SK-N-SH (cell line): Measurements from ENCODE around the gene TSPAN16. TPM values are rescaled to one million over a fixed set of nuclear protein-coding genes. Genes with fewer than 3 reads are reported as not detected.
A peak's percentile ranks its signal among the peaks of the same experiment; 100 is the strongest.

Source experiments
- CTCF ChIA-PET: fragments of 300-600, 350-600 bp; formaldehyde crosslinking; extraction: SDS; loops from one replicate; lab custom pipeline; 2021; lab: Yijun Ruan, JAX
- POLR2A ChIA-PET: fragments of 350-600 bp; sonication (Branson Sonifier 250); formaldehyde crosslinking; extraction: SDS; loops from one replicate; lab custom pipeline; 2020; ENCODE audit warnings: antibody characterized with exemption, inconsistent platforms; lab: Yijun Ruan, JAX
- DNase-seq: peaks from one replicate; pipeline ENCODE4 v3.0.0; 2012
- H2AFZ ChIP-seq: fragments of 200-600 bp; sonication (generic); 2 replicates; pipeline ENCODE4 v1.8.1; 2016; ENCODE audit warnings: antibody characterized with exemption, mild to moderate bottlenecking, low read depth
- H3F3A ChIP-seq: fragments of 200-600 bp; sonication (generic); replicated peaks from 2 replicates; pipeline ENCODE3; 2016; ENCODE audit warnings: antibody characterized with exemption, mild to moderate bottlenecking; ENCODE audit not compliant: insufficient read depth
- H3K27ac ChIP-seq, 2 experiments: fragments of 200-500 bp in 1 of 2; fragments of 200-600 bp in 1 of 2; sonication (Bioruptor generic) in 1 of 2; sonication (generic), shearing (Covaris generic) in 1 of 2; 2 replicates each; pipeline versions ENCODE4 v1.5.1 to v1.6.1; 2014 to 2016; ENCODE audit warnings: low read depth in 2 of 2, inconsistent platforms in 1 of 2, low read length in 1 of 2, mild to moderate bottlenecking in 1 of 2, mixed read lengths in 1 of 2
- H3K27me3 ChIP-seq: fragments of 200-600 bp; sonication (generic), shearing (Covaris generic); 2 replicates; pipeline ENCODE4 v1.6.1; 2016; ENCODE audit warnings: mixed run types; ENCODE audit not compliant: insufficient read depth
- H3K36me3 ChIP-seq, 2 experiments: fragments of 200-500 bp in 1 of 2; fragments of 200-600 bp in 1 of 2; sonication (Bioruptor generic) in 1 of 2; sonication (generic) in 1 of 2; replicated peaks in 1 of 2; 2 replicates each; pipeline versions ENCODE3 to v1.5.1; 2014 to 2016; ENCODE audit warnings: low read length in 1 of 2, mild to moderate bottlenecking in 1 of 2; ENCODE audit not compliant: insufficient read depth in 2 of 2, control insufficient read depth in 1 of 2
- H3K4me1 ChIP-seq, 2 experiments: fragments of 200-500 bp in 1 of 2; fragments of 200-600 bp in 1 of 2; sonication (Bioruptor generic) in 1 of 2; sonication (generic), shearing (Covaris generic) in 1 of 2; 2 replicates each; pipeline versions ENCODE4 v1.5.1 to v1.6.1; 2014 to 2016; ENCODE audit warnings: low read depth in 1 of 2, low read length in 1 of 2, mixed run types in 1 of 2; ENCODE audit not compliant: insufficient read depth in 2 of 2, control insufficient read depth in 1 of 2
- H3K4me2 ChIP-seq: fragments of 200-600 bp; sonication (generic), shearing (Covaris generic); 2 replicates; pipeline ENCODE4 v1.6.1; 2017; ENCODE audit warnings: mixed run types
- H3K4me3 ChIP-seq, 2 experiments: fragments of 200-500 bp in 1 of 2; fragments of 200-600 bp in 1 of 2; sonication (Bioruptor generic) in 1 of 2; sonication (generic), shearing (Covaris generic) in 1 of 2; 2 replicates each; pipeline versions ENCODE4 v1.5.1 to v1.8.1; 2014 to 2016; ENCODE audit warnings: low read depth in 2 of 2, inconsistent platforms in 1 of 2, low read length in 1 of 2, mild to moderate bottlenecking in 1 of 2, mixed read lengths in 1 of 2, moderate library complexity in 1 of 2
- H3K79me2 ChIP-seq: fragments of 200-600 bp; sonication (generic); 2 replicates; pipeline ENCODE4 v1.8.1; 2017; ENCODE audit warnings: mild to moderate bottlenecking; ENCODE audit not compliant: insufficient read depth
- H3K9ac ChIP-seq: fragments of 200-600 bp; sonication (generic); 2 replicates; pipeline ENCODE4 v1.6.1; 2017; ENCODE audit warnings: mixed run types
- H3K9me2 ChIP-seq: fragments of 200-600 bp; sonication (generic); 2 replicates; pipeline ENCODE4 v1.6.1; 2017; ENCODE audit warnings: mixed run types
- H3K9me3 ChIP-seq: fragments of 200-600 bp; sonication (generic); 2 replicates; pipeline ENCODE4 v1.6.1; 2017; ENCODE audit warnings: mixed run types, mild to moderate bottlenecking, moderate library complexity
- H4K20me1 ChIP-seq: fragments of 200-600 bp; sonication (generic); 2 replicates; pipeline ENCODE4 v1.6.1; 2017; ENCODE audit warnings: mild to moderate bottlenecking, mixed run types; ENCODE audit not compliant: insufficient read depth
- ELF1 ChIP-seq: IDR thresholded peaks from 2 replicates; pipeline ENCODE4 v1.4.0; 2012
- EZH2phosphoT487 ChIP-seq: fragments of 200-600 bp; sonication (generic); IDR thresholded peaks from 2 replicates; pipeline ENCODE4 v1.6.1; 2017; ENCODE audit warnings: low read depth, mixed run types, mild to moderate bottlenecking, antibody characterized with exemption, moderate library complexity, borderline replicate concordance
- TAF1 ChIP-seq: IDR thresholded peaks from 2 replicates; pipeline ENCODE4 v1.6.1; 2012; ENCODE audit warnings: low read depth, mild to moderate bottlenecking, low read length, moderate library complexity, borderline replicate concordance
- TEAD4 ChIP-seq: IDR thresholded peaks from 2 replicates; pipeline ENCODE4 v1.4.0; 2012; ENCODE audit warnings: mild to moderate bottlenecking, borderline replicate concordance; ENCODE audit not compliant: insufficient read depth
- WGBS: methylation state at CpG from one replicate; pipeline ENCODE4 v1.1.6; 2017; ENCODE audit warnings: low lambda C conversion rate; 5-methylcytosine and 5-hydroxymethylcytosine counted together
- polyA plus RNA-seq, 3 experiments: library from polyadenylated mRNA; depleted of rRNA; stranded (reverse); fragments of >200 nt; gene quantifications; 2 replicates each; pipeline ENCODE4 v1.2.3, GENCODE V29; 2012
- TF ChIP-seq, protein P1 (sequence below): fragments of 150-350 bp; IDR thresholded peaks from 2 replicates; pipeline ENCODE4 v1.6.1; 2017; ENCODE audit warnings: antibody characterized with exemption, low read length, low read depth, borderline replicate concordance
- TF ChIP-seq, protein P2 (sequence below): IDR thresholded peaks from 2 replicates; pipeline ENCODE4 v1.4.0; 2012; ENCODE audit warnings: low read depth
- TF ChIP-seq, protein P3 (sequence below): IDR thresholded peaks from 2 replicates; pipeline ENCODE4; 2012
- TF ChIP-seq, protein P4 (sequence below): fragments of 150-350 bp; IDR thresholded peaks from 2 replicates; pipeline ENCODE4 v1.6.1; 2016; ENCODE audit warnings: mild to moderate bottlenecking, low read depth, low read length

TSPAN16 gene
- polyA plus RNA-seq, 1 of the 3 experiments (the other 2 are of a cell fraction) = not detected

DNA sequence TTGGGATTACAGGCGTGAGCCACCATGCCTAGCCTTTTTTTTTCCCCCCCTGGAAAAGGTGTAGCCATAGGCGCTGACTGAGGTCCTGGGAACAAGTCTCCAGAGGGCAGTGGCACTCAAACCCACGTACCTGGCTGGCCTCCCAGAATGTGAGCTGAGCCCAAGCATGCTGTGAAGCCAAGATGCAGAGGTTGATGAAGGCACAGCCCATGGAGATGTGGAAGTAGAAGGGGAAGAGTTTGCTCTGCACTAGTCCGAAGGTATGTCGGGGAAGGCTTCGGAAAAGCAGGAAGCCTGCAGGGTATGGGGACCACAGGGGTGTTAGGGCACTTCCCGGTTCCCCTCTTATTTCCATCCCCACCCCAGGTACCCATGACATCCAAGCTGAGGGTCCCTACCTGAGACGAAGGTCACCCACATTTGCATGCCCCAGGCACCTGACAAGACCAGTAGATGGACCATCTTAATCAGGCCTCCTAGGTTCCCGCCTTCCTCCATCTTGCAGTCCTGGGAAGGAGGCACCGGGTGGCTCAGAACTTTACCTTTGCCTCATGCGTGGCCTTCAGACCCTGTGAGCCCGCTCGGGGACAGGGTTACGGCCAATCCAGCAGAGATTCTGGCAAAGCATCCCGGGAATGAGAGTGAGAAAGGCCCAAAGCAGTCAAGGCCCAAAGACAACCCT lies 49.3 kb downstream of the TSPAN16 start:
- TF ChIP-seq ELF1 (no peak), TEAD4 (no peak), TAF1 (no peak), EZH2phosphoT487 (no peak)
- TF ChIP-seq, protein P1, sequence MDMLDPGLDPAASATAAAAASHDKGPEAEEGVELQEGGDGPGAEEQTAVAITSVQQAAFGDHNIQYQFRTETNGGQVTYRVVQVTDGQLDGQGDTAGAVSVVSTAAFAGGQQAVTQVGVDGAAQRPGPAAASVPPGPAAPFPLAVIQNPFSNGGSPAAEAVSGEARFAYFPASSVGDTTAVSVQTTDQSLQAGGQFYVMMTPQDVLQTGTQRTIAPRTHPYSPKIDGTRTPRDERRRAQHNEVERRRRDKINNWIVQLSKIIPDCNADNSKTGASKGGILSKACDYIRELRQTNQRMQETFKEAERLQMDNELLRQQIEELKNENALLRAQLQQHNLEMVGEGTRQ = no peak
- TF ChIP-seq, protein P2, sequence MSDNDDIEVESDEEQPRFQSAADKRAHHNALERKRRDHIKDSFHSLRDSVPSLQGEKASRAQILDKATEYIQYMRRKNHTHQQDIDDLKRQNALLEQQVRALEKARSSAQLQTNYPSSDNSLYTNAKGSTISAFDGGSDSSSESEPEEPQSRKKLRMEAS = no peak
- TF ChIP-seq, protein P3, sequence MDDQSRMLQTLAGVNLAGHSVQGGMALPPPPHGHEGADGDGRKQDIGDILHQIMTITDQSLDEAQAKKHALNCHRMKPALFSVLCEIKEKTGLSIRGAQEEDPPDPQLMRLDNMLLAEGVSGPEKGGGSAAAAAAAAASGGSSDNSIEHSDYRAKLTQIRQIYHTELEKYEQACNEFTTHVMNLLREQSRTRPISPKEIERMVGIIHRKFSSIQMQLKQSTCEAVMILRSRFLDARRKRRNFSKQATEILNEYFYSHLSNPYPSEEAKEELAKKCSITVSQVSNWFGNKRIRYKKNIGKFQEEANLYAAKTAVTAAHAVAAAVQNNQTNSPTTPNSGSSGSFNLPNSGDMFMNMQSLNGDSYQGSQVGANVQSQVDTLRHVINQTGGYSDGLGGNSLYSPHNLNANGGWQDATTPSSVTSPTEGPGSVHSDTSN = no peak
- TF ChIP-seq, protein P4, sequence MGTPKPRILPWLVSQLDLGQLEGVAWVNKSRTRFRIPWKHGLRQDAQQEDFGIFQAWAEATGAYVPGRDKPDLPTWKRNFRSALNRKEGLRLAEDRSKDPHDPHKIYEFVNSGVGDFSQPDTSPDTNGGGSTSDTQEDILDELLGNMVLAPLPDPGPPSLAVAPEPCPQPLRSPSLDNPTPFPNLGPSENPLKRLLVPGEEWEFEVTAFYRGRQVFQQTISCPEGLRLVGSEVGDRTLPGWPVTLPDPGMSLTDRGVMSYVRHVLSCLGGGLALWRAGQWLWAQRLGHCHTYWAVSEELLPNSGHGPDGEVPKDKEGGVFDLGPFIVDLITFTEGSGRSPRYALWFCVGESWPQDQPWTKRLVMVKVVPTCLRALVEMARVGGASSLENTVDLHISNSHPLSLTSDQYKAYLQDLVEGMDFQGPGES = no peak
- DNase-seq = peak; percentile 5
- Histone ChIP-seq H2AFZ (0 out of 2 replicates have a peak overlapping the region, but pooled peaks have one; percentile 77), H3K9me3 (no peaks in the 10 kb centered on the region), H3K27ac (peak overlapping the region; percentile 58 to 60; a peak in 2 of 4 replicates), H3K79me2 (no peaks in the 10 kb centered on the region), H3K27me3 (no peaks in the 10 kb centered on the region), H3K9ac (peak overlapping the region; percentile 76), H4K20me1 (peaks cover 7% of the 10 kb centered on the region), H3K9me2 (no peaks in the 10 kb centered on the region), H3K4me1 (peaks cover 13 to 14% of the 10 kb centered on the region in 2 experiments; a peak in 2 of 4 replicates), H3K36me3 (peaks cover 4 to 10% of the 10 kb centered on the region in 2 experiments), H3F3A (peaks cover 18% of the 10 kb centered on the region), H3K4me3 (peak overlapping the region; percentile 74 to 96), H3K4me2 (peak overlapping the region; percentile 85)
- POLR2A ChIA-PET = interaction anchor here (0.6 to 2.3 kb wide), 4 partner anchors 20 to 38 kb away, joined by 3 to 15 read pairs (median 4); partner anchors contain the start of genes EPOR and SWSAP1
- WGBS = 56% methylated on average over 13 of the region's 15 CpGs
- CTCF ChIA-PET = interaction anchor here (1.3 to 3.0 kb wide), 4 partner anchors 30 to 137 kb away, joined by 5 to 23 read pairs (median 7); partner anchors contain the start of gene SWSAP1
